Measurements from ENCODE around the gene SOX8. TPM values are rescaled to one million over a fixed set of nuclear protein-coding genes. Genes with fewer than 3 reads are reported as not detected.

SOX8 gene
- total RNA-seq, 1 donor from 2014 or later = 0.74 TPM

GRCh38 chr16:1026784-1027500 is 45.4 kb downstream of the SOX8 start:
- no peak overlapping the region for H3K4me3 ChIP-seq
- H3K27ac ChIP-seq = no peak overlapping the region
- intact Hi-C loops (cut with DNase I) = no loop called here
- no peaks in the 10 kb centered on the region for H3K36me3 ChIP-seq
- DNase-seq (ENCODE audit: extremely low spot score in 2 of 2) = no peak
- no peak for TF ChIP-seq POLR2AphosphoS5 (IDR thresholded peaks at IDR 0.05; ENCODE audit: insufficient read depth in 1 of 2, low read depth in 1 of 2)
- no peak for TF ChIP-seq POLR2A (IDR thresholded peaks at IDR 0.05)
- TF ChIP-seq CTCF (IDR thresholded peaks at IDR 0.05) = no peak
- peaks cover 11% of the 10 kb centered on the region for H3K4me1 ChIP-seq
- H3K9me3 ChIP-seq = no peaks in the 10 kb centered on the region
- H3K27me3 ChIP-seq = no peaks in the 10 kb centered on the region

- DNase-seq (ENCODE audit: extremely low spot score in 2 of 2) = no peak
- no peaks in the 10 kb centered on the region for H3K27me3 ChIP-seq
- intact Hi-C loops (cut with DNase I) = no loop called here
- no peaks in the 10 kb centered on the region for H3K36me3 ChIP-seq
- no peak overlapping the region for H3K27ac ChIP-seq
- H3K4me3 ChIP-seq = no peak overlapping the region
- TF ChIP-seq CTCF (IDR thresholded peaks at IDR 0.05) = no peak
- no peak for TF ChIP-seq POLR2AphosphoS5 (IDR thresholded peaks at IDR 0.05; ENCODE audit: insufficient read depth in 1 of 2, low read depth in 1 of 2)
- TF ChIP-seq POLR2A (IDR thresholded peaks at IDR 0.05) = no peak
- H3K4me1 ChIP-seq = peaks cover 11% of the 10 kb centered on the region
- no peaks in the 10 kb centered on the region for H3K9me3 ChIP-seq
Measured at GRCh38 chr16:1027501-1027815, 45.9 kb downstream of the SOX8 start.

- no peaks in the 10 kb centered on the region for H3K27me3 ChIP-seq
- no peak overlapping the region for H3K27ac ChIP-seq
- H3K36me3 ChIP-seq = no peaks in the 10 kb centered on the region
- H3K4me1 ChIP-seq = peaks cover 11% of the 10 kb centered on the region
- TF ChIP-seq POLR2A (IDR thresholded peaks at IDR 0.05) = no peak
- TF ChIP-seq POLR2AphosphoS5 (IDR thresholded peaks at IDR 0.05; ENCODE audit: insufficient read depth in 1 of 2, low read depth in 1 of 2) = no peak
- TF ChIP-seq CTCF (IDR thresholded peaks at IDR 0.05) = no peak
- no peaks in the 10 kb centered on the region for H3K9me3 ChIP-seq
- H3K4me3 ChIP-seq = no peak overlapping the region
- intact Hi-C loops (cut with DNase I) = no loop called here
- no peak for DNase-seq (ENCODE audit: extremely low spot score in 2 of 2)
Measured at GRCh38 chr16:1028056-1028455, 46.5 kb downstream of the SOX8 start.

GRCh38 chr16:1028524-1029258 is 47.1 kb downstream of the SOX8 start:
- no peak for TF ChIP-seq POLR2A (IDR thresholded peaks at IDR 0.05)
- TF ChIP-seq POLR2AphosphoS5 (IDR thresholded peaks at IDR 0.05; ENCODE audit: insufficient read depth in 1 of 2, low read depth in 1 of 2) = no peak
- TF ChIP-seq CTCF (IDR thresholded peaks at IDR 0.05) = no peak
- intact Hi-C loops (cut with DNase I) = no loop called here
- no peak for DNase-seq (ENCODE audit: extremely low spot score in 2 of 2)
- Histone ChIP-seq H3K36me3 (no peaks in the 10 kb centered on the region), H3K27ac (no peak overlapping the region), H3K27me3 (no peaks in the 10 kb centered on the region), H3K4me3 (no peak overlapping the region), H3K9me3 (no peaks in the 10 kb centered on the region), H3K4me1 (peaks cover 11% of the 10 kb centered on the region)

- H3K4me3 ChIP-seq = no peak overlapping the region
- H3K27me3 ChIP-seq = no peaks in the 10 kb centered on the region
- no peak for TF ChIP-seq POLR2A (IDR thresholded peaks at IDR 0.05)
- TF ChIP-seq CTCF (IDR thresholded peaks at IDR 0.05) = no peak
- TF ChIP-seq POLR2AphosphoS5 (IDR thresholded peaks at IDR 0.05; ENCODE audit: insufficient read depth in 1 of 2, low read depth in 1 of 2) = no peak
Measured at GRCh38 chr16:1029259-1029545, 47.6 kb downstream of the SOX8 start.

More at GRCh38 chr16:1029259-1029545, 47.6 kb downstream of the SOX8 start:
- intact Hi-C loops (cut with DNase I) = no loop called here
- no peaks in the 10 kb centered on the region for H3K36me3 ChIP-seq
- H3K9me3 ChIP-seq = no peaks in the 10 kb centered on the region
- H3K4me1 ChIP-seq = peaks cover 11% of the 10 kb centered on the region
- DNase-seq (ENCODE audit: extremely low spot score in 2 of 2) = no peak
- H3K27ac ChIP-seq = no peak overlapping the region
